A549 treated with AZD9567 at 1 μM for 4 hours (cell line): ENCODE measurements around the gene ABHD17C. TPM values are rescaled to one million over a fixed set of nuclear protein-coding genes. Genes with fewer than 3 reads are reported as not detected.

ENCODE experiments used
- total RNA-seq: library from RNA; stranded (reverse); fragments of 200-300 nt; extraction: Qiagen RNA extraction; gene quantifications from 5 replicates; pipeline ENCODE4 v1.2.3, GENCODE V29; 2022; ENCODE audit not compliant: insufficient read depth

The ABHD17C gene
- total RNA-seq = 27.1 to 49.0 TPM (median 28.6 TPM) in 5 replicates

GRCh38 chr15:80695099-80695910 lies at the start of gene ABHD17C:
Gene ABHD17C, plus strand, starts transcription at chr15:80695310. Its CDS starts 120 bp downstream, at chr15:80695430.

GRCh38 chr15:80778964-80779657 lies 84.0 kb downstream of the ABHD17C start, which contains the start of gene CEMIP:
Gene CEMIP, plus strand, starts transcription at chr15:80779370. Its CDS starts 94,510 bp downstream, at chr15:80873880.

Other genes starting within 250 kb of the ABHD17C start
- 0.79 to 1.1 TPM (median 0.89 TPM) in 4 of 5 replicates, not detected in the other for gene CEMIP, start 84.1 kb downstream of the ABHD17C start, total RNA-seq